ENCODE data around the gene WBP2. TPM values are rescaled to one million over a fixed set of nuclear protein-coding genes. Genes with fewer than 3 reads are reported as not detected.
A peak's percentile ranks its signal among the peaks of the same experiment; 100 is the strongest.

The WBP2 gene
- total RNA-seq, 4 donors from 2014 or later, result 24.9 to 44.2 (median 36.9) TPM

- no peaks in the 10 kb centered on the region for H3K9me3 ChIP-seq
- no peaks in the 10 kb centered on the region for H3K27me3 ChIP-seq
- H3K27ac ChIP-seq, result peak overlapping the region; percentile 81 to 91 (median 86)
- peak overlapping the region in 1 of 4 donors; percentile 12 for H3K4me3 ChIP-seq
- intact Hi-C loops (cut with DNase I), result no loop called here
- peaks cover 34 to 84% (median 51%) of the 10 kb centered on the region in 3 donors for H3K4me1 ChIP-seq
- TF ChIP-seq CTCF (IDR thresholded peaks at IDR 0.05) (no peak), POLR2A (IDR thresholded peaks at IDR 0.05) (no peak)
- DNase-seq, result no peak
- peaks cover 0 to 46% (median 13%) of the 10 kb centered on the region in 3 donors for H3K36me3 ChIP-seq
- WGBS, 2 donors, result 39 to 56% methylated on average over 2 to 13 of the region's 18 CpGs
Observed at GRCh38 chr17:75808905-75809621, 46.1 kb downstream of the WBP2 start.

- H3K9me3 ChIP-seq, result no peaks in the 10 kb centered on the region
- intact Hi-C loops (cut with DNase I), result no loop called here
- 26 to 41% methylated on average over 3 to 4 of the region's 4 CpGs for WGBS, 2 donors
- no peaks in the 10 kb centered on the region for H3K27me3 ChIP-seq
- H3K4me3 ChIP-seq, result no peak overlapping the region
- peak overlapping the region; percentile 81 to 91 (median 86) for H3K27ac ChIP-seq
- peaks cover 34 to 82% (median 51%) of the 10 kb centered on the region in 3 donors for H3K4me1 ChIP-seq
- no peak for TF ChIP-seq CTCF (IDR thresholded peaks at IDR 0.05)
- H3K36me3 ChIP-seq, result peaks cover 0 to 41% (median 13%) of the 10 kb centered on the region in 3 donors
- no peak for DNase-seq
Observed at GRCh38 chr17:75808549-75808904, 46.6 kb downstream of the WBP2 start.

- no peak for DNase-seq
- TF ChIP-seq CTCF (IDR thresholded peaks at IDR 0.05) (no peak), POLR2A (IDR thresholded peaks at IDR 0.05) (no peak)
- H3K4me3 ChIP-seq, result no peak overlapping the region
- intact Hi-C loops (cut with DNase I), result no loop called here
- peak overlapping the region; percentile 81 to 91 (median 86) for H3K27ac ChIP-seq
- H3K36me3 ChIP-seq, result peaks cover 0 to 39% (median 9%) of the 10 kb centered on the region in 3 donors
- WGBS, 2 donors, result 29 to 80% methylated on average over 2 to 3 of the region's 3 CpGs
- no peaks in the 10 kb centered on the region for H3K9me3 ChIP-seq
- no peaks in the 10 kb centered on the region for H3K27me3 ChIP-seq
- peaks cover 32 to 76% (median 44%) of the 10 kb centered on the region in 3 donors for H3K4me1 ChIP-seq
Observed at GRCh38 chr17:75807861-75808260, 47.3 kb downstream of the WBP2 start.

- Histone ChIP-seq H3K9me3 (no peaks in the 10 kb centered on the region), H3K27me3 (no peaks in the 10 kb centered on the region), H3K27ac (peak overlapping the region; percentile 30 to 91 (median 86)), H3K36me3 (peaks cover 0 to 36% (median 5%) of the 10 kb centered on the region in 3 donors), H3K4me3 (no peak overlapping the region), H3K4me1 (peaks cover 23 to 67% (median 37%) of the 10 kb centered on the region in 3 donors)
- TF ChIP-seq POLR2A (IDR thresholded peaks at IDR 0.05) (no peak), CTCF (IDR thresholded peaks at IDR 0.05) (no peak)
- 88 to 90% methylated on average over 1 to 4 of the region's 4 CpGs for WGBS, 2 donors
- no peak for DNase-seq
- intact Hi-C loops (cut with DNase I), result no loop called here
Observed at GRCh38 chr17:75806822-75807500, 48.2 kb downstream of the WBP2 start.

GRCh38 chr17:75803883-75804282 lies 51.3 kb downstream of the WBP2 start:
- H3K4me1 ChIP-seq, result peaks cover 10 to 36% (median 19%) of the 10 kb centered on the region in 3 donors

More at GRCh38 chr17:75803883-75804282, 51.3 kb downstream of the WBP2 start:
- Histone ChIP-seq H3K9me3 (no peaks in the 10 kb centered on the region), H3K36me3 (peaks cover 5 to 41% (median 6%) of the 10 kb centered on the region in 3 donors), H3K27ac (no peak overlapping the region), H3K4me3 (no peak overlapping the region), H3K27me3 (no peaks in the 10 kb centered on the region)
- TF ChIP-seq CTCF (IDR thresholded peaks at IDR 0.05) (no peak), POLR2A (IDR thresholded peaks at IDR 0.05) (no peak)
- intact Hi-C loops (cut with DNase I), result no loop called here
- WGBS, 2 donors, result 86 to 88% methylated on average over 1 of the region's 1 CpG
- DNase-seq, result no peak
